HL-60/S4 treated with retinoic acid at 250 ng/mL for 4 days and 3 days (cell line): ENCODE results near the gene NCSTN.
"Not testable (repeated sequence)": the region's sequence is repeated elsewhere in the genome, so short reads cannot be mapped to it uniquely, and the experiment has no call there.

ENCODE experiments used
- in situ Hi-C: fragments of 300-500 bp; cut with MboI; formaldehyde crosslinking; loops from 2 replicates; pipeline ENCODE4 v1.7.0; 2022; ENCODE audit warnings: low sequenced_read_pairs

NCSTN gene

DNA sequence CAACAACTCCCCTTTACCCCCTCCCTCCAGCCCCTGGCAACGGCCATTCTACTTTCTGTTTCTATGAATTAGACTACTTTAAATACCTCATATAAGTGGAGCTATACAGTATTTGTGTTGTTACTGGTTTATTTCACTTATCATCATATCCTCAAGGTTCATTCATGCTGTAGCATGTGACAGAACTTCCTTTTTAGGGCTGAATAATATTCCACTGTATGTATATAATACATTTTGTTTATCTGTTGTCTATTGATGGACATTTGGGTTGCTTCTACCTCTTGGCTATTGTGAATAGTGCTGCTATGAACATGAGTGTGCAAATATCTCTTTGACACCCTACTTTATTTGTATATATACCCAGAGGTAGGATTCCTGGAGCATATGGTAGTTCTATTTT, 25.9 kb downstream of the NCSTN start:
- in situ Hi-C loops = no loop called here

GRCh38 chr1:160370561-160371345, 27.6 kb downstream of the NCSTN start:
- in situ Hi-C loops = no loop called here

- in situ Hi-C loops = no loop called here
Measured at GRCh38 chr1:160371346-160371631, 28.1 kb downstream of the NCSTN start.

DNA sequence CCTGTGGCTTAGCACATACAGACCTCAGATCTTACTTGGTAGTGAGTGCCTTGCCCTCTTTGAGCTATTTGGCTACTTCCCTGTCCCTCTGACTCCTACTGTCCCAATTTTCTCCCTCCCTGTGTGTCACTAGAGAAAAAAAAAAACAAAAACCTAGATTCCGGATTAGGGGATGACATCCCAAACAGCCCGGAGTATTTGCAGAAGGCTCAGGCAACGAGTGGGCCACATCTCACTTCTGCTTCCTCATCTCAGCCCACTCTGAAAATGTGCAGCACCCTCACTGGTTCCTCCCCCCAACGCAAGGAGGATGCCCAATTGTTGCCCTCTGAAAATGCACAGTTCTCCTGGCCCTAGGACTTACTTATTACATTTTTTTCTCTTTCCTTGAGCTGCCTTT, 28.6 kb downstream of the NCSTN start:
- in situ Hi-C loops = no loop called here

DNA sequence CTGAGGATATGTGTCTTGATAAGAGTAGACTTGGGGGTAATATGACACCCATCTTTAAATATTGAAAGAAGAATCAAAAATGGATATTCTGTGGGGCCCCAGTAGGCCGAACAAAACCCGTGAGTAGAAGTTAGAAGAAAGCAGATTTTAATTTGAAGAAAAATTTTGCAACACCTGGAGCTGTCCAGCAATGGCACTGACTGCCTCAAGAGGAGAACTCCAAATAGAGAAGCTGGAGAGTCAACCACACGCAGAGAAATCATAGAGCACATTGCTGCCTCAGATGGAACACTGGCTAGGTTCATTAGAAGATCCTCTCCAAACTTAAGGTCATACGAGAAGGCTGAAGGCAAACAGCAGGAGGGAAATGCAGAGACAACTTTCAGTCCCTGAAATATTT, 30.5 kb downstream of the NCSTN start:
- in situ Hi-C loops = no loop called here

DNA sequence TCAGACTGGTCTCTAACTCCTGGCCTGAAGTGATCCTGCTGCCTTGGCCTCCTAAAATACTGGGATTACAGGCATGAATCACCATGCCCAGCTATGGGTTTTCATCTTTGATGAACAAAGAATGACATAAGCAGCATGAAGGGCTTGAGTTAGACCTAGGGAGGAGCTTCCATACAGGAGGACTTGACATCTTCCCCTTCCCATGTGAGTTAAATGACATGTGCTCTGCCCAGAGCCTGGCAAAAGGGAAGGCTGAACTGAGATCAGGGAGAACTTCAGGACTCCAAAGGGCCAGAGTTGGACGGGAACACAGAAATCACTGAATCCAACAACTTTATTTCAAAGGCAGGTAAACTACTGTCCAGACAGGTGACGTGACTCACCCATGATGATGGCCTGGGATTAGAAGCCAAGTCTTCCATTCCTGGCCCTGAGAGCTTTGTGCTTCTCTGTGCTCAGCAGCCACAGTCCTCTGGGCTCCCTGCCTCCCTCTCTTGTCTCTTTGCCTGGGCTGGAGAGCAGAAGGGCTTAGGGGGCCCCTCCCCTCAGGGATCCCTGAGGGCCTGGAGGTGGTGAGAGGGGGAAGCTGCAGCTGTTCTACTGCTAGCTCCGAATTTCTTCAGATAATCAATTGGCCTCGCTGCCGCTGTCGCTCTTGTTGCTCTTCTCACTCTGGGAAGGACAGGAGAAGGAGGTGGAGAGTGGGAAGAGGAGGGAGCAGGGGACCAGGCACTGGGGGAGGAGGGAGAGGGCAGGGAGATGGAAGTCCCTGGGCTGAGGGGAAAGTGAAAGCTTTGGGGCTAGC, 31.3 kb downstream of the NCSTN start:
- in situ Hi-C loops = no loop called here

- in situ Hi-C loops = no loop called here
Measured at GRCh38 chr1:160375788-160376524, 32.8 kb downstream of the NCSTN start.

DNA sequence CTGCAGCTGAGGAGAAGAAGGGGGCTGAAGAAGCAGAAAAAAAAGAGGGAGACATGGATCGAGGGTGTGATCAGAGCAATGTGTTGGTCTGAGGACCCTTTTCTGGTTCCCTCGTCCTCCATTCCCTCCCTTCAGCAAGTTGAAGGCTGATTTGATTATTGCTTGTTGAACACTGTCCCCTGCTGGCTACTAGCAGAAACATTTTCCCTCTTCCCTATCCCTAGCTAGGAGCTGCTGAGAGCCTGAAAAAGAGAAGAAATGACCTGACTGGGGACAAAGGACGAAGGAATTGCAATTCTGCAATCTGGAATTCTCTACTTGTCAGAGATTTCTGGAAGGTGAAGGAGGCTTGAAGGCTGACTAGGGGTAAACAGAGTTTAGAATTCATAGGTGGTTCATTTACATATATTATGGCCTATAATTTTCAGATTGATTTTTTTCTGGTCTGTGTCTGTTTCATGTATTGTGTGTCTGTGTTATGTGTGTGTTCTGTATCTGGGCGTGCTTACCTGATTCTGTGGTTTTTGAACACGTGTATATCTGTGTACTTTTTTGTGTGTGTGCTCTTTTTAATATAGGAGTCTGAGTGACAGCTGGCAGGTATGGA, 33.4 kb downstream of the NCSTN start:
- in situ Hi-C loops = no loop called here

- in situ Hi-C loops = no loop called here
Measured at GRCh38 chr1:160377585-160378206, 34.5 kb downstream of the NCSTN start.

- in situ Hi-C loops = not testable (repeated sequence)
Measured at GRCh38 chr1:160384812-160385211, 41.6 kb downstream of the NCSTN start.

- in situ Hi-C loops = not testable (repeated sequence)
Measured at GRCh38 chr1:160388406-160388805, 45.2 kb downstream of the NCSTN start.

DNA sequence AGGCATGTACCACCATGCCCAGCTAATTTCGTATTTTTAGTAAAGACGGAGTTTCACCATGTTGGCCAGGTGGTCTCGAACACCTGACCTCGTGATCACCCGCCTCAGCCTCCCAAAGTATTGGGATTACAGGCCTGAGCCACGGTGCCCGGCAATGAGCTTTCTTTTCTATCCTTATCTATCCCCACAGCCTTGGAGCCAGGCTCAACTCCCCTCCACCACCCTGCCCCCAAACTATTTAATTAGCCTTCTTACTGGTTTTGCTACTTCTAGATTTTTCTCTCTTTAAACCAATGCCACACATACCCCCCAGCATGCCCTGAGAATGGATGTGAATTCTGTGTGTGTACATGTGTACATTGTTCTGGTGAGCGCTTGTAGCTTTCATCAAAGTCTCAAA, 51.5 kb downstream of the NCSTN start:
- in situ Hi-C loops = no loop called here

DNA sequence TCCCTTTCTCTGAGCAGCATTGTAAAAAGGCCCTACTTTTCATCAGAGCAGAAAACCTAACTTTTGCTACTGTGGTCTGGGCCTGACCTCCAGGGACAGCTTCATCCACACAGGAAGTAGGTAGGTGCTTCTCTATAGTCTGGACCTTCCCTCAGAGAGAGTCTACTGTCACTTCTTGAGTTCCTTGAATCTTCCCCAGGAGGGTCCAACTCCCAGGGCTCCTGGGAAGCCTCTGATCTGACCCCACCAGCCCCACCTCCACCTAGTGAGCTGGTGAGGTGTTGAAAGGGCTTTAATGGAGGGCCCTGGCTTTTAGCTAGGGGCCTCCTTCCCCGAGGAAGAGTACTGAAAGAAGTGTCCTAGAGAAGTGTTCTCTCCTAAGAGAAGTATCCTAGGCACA, 54.5 kb downstream of the NCSTN start:
- in situ Hi-C loops = no loop called here

DNA sequence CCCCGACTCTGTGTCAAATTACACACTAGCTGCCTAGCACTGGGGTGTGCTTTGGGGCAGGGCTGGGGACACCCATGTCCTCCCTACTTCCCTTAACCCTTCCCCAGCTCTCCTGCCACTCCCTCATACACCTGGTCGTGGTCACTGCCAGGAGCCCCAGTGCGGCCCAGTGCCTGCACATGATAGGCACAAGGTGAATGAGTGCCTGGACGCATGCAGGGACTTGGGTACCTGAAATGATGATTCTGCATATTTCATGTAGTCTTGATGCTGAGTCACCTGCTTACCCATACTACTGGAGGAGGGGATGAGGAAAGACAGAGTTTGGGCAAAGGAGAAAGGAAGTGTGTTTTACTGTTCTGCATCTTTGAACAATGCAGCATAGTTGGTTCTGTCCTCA, 55.6 kb downstream of the NCSTN start:
- in situ Hi-C loops = no loop called here

- in situ Hi-C loops = no loop called here
Measured at GRCh38 chr1:160399544-160400222, 56.5 kb downstream of the NCSTN start.

DNA sequence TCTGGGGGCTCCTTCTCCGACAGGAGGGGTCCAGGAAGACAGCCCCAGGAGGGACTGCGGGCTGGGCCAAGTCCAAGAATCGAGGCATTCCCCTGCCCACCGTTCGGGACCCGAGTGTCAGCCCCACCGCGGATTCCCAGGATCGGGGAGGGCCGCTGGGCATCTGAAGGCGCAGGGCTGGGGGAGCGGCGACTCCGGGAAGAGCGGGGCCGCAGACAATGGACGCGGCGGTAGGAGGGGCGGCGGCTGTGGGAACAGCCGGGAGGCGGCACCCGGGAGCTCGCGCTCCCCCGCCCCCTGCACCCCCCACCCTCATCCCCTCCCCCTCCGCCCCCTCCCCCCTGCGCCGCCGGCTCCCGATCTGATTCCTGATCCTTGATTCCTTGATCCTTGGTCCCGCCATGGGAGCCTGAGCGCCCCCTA, 57.1 kb downstream of the NCSTN start, which contains the start of gene VANGL2:
Gene VANGL2, plus strand, starts transcription at position 342 of the 423 bp plus-strand sequence. CDS start 15,274 bp downstream, outside the sequence.
- in situ Hi-C loops = no loop called here

- in situ Hi-C loops = no loop called here
Measured at GRCh38 chr1:160400646-160401486, 57.7 kb downstream of the NCSTN start.

GRCh38 chr1:160401487-160401805, 58.3 kb downstream of the NCSTN start:
- in situ Hi-C loops = no loop called here

DNA sequence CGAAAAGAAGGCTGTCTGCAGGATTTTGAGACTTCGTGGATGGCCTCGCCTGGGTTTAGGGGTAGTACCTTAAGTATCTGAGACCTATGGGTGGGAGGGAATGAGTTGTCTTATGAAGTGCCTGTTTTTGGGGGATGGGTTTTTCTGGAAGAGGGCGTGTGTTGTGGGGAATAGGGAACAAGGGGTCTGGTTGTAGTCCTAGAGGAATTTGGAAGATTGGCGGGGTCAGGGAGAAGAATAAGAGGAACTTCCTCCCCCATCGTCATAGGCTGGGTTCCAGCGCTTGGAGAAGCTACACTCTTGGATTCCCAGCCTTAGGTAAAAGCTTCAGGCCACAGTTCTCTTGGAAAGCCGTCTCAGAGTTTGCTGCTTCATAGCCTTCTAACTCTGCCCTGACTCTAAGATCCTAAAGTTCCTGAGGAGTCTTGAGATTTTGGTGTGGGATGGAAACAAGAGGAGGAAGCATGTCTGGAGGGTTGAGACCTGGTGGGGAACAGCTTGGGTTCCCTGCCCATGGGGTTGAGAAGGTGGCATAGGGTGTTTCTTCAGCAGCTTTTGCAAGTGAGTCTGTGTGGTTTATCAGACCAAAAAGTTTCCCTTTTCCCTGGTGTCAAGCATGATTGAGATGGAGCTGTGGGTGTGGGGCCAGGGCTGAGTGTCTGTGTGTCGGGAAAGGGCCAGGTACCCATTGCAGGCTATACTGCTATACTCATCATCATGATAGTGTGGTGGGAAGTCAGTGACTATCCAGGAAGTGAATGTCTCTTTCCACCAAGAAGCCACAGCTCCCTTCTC, 59.0 kb downstream of the NCSTN start:
- in situ Hi-C loops = no loop called here
